ENCODE measurements around the gene ELAPOR2. TPM values are rescaled to one million over a fixed set of nuclear protein-coding genes. Genes with fewer than 3 reads are reported as not detected.

The ELAPOR2 gene
- total RNA-seq, 6 experiments from 2014 or later, result 0.70 to 3.2 (median 1.2) TPM

DNA sequence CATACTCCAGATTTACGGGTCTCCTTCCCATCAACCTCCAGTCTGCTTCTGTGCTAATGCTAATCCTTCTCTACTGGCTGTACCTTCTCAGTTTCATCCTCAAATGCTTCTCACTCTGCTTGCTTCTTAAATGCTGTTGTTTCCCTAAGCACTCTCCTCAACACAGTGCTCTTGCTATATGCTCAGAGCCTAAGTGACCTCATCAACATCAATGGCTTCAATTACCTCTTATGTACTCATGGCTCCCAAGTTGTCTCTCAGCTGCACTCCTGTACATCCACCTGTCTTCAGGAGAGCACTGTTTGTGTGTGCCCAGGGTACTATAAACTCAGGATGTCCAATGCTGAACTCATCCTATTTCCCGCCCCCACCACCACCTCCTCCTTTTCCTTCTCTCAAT, 22.5 kb downstream of the ELAPOR2 start:
- DNase-seq (no peak), ATAC-seq (no peak)
- no peaks in the 10 kb centered on the region for H3K9me3 ChIP-seq
- WGBS (ENCODE audit: insufficient coverage, low coverage, low lambda C conversion rate, missing lambda C conversion rate), result 46% methylated on average over 2 of the region's 2 CpGs
- H3K4me3 ChIP-seq, result no peak overlapping the region
- H3K4me1 ChIP-seq, result no peaks in the 10 kb centered on the region
- intact Hi-C loops (cut with DNase I), result no loop called here
- H3K36me3 ChIP-seq, result no peaks in the 10 kb centered on the region
- no peaks in the 10 kb centered on the region for H3K27me3 ChIP-seq
- H3K27ac ChIP-seq, result no peak overlapping the region
- no peak for TF ChIP-seq CTCF (IDR thresholded peaks at IDR 0.05)
- no peak for TF ChIP-seq POLR2A (IDR thresholded peaks at IDR 0.05)

- intact Hi-C loops (cut with DNase I), result no loop called here
- no peak for ATAC-seq
- no peaks in the 10 kb centered on the region for H3K27me3 ChIP-seq
- no peak for TF ChIP-seq POLR2A (IDR thresholded peaks at IDR 0.05)
- no peak for TF ChIP-seq CTCF (IDR thresholded peaks at IDR 0.05)
- H3K4me1 ChIP-seq, result no peaks in the 10 kb centered on the region
- H3K36me3 ChIP-seq, result no peaks in the 10 kb centered on the region
- no peak overlapping the region for H3K4me3 ChIP-seq
- H3K9me3 ChIP-seq, result no peaks in the 10 kb centered on the region
- 28% methylated on average over 4 of the region's 4 CpGs for WGBS (ENCODE audit: insufficient coverage, low coverage, low lambda C conversion rate, missing lambda C conversion rate)
- no peak for DNase-seq
- no peak overlapping the region for H3K27ac ChIP-seq
Measured at GRCh38 chr7:87032604-87033339, 26.7 kb downstream of the ELAPOR2 start.

DNA sequence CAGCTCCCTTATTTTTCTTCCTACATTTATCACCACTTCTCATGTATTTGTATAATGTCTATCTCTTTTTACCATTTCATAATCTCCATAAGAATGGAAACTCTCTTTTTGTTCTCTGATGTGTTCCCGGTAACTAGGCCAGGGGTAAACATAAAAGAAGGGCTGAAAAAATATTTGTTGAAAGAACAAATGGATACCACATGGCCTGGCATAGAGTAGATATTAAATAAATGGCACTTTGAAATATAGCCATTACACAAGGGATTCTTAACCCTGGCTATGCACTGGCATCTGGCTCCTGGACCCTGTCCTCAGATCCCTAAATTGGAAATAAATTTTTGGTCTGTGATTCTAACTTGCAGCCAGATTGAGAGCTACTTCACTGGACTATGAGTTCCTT, 30.4 kb downstream of the ELAPOR2 start:
- WGBS (ENCODE audit: insufficient coverage, low coverage, low lambda C conversion rate, missing lambda C conversion rate), result 74% methylated on average over 1 of the region's 1 CpG
- intact Hi-C loops (cut with DNase I), result no loop called here
- Histone ChIP-seq H3K27ac (no peak overlapping the region), H3K9me3 (no peaks in the 10 kb centered on the region), H3K36me3 (no peaks in the 10 kb centered on the region), H3K27me3 (no peaks in the 10 kb centered on the region), H3K4me1 (no peaks in the 10 kb centered on the region), H3K4me3 (no peak overlapping the region)
- no peak for TF ChIP-seq CTCF (IDR thresholded peaks at IDR 0.05)
- no peak for TF ChIP-seq POLR2A (IDR thresholded peaks at IDR 0.05)
- ATAC-seq (no peak), DNase-seq (no peak)

DNA sequence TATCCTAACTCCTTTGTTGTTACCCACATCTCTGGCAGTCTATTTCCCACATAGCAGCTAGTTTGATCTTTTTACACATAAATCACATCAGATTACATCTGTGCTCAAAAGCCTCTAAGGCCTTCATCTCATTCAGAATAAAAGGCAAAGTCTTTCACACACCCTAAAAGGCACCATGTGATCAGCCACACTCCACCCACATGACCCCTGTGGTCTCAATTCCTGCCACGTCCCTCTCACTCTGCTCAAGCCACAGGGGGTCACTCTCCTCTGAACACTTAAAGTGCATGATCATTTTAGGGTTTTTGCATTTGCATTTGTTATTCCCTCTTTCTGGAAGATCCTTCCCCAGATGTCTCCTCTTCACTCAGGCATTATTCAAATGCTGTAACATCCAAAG, 30.8 kb downstream of the ELAPOR2 start:
- intact Hi-C loops (cut with DNase I), result no loop called here
- DNase-seq (no peak), ATAC-seq (no peak)
- Histone ChIP-seq H3K36me3 (no peaks in the 10 kb centered on the region), H3K4me3 (no peak overlapping the region), H3K27ac (no peak overlapping the region), H3K9me3 (no peaks in the 10 kb centered on the region), H3K4me1 (no peaks in the 10 kb centered on the region), H3K27me3 (no peaks in the 10 kb centered on the region)
- WGBS (ENCODE audit: insufficient coverage, low coverage, low lambda C conversion rate, missing lambda C conversion rate), result 26% methylated on average over 1 of the region's 1 CpG
- no peak for TF ChIP-seq CTCF (IDR thresholded peaks at IDR 0.05)

GRCh38 chr7:87027900-87028299, 31.6 kb downstream of the ELAPOR2 start:
- H3K4me3 ChIP-seq, result no peak overlapping the region
- ATAC-seq (no peak), DNase-seq (no peak)

More at GRCh38 chr7:87027900-87028299, 31.6 kb downstream of the ELAPOR2 start:
- H3K27ac ChIP-seq, result no peak overlapping the region
- no peaks in the 10 kb centered on the region for H3K27me3 ChIP-seq
- H3K9me3 ChIP-seq, result no peaks in the 10 kb centered on the region
- H3K36me3 ChIP-seq, result no peaks in the 10 kb centered on the region
- intact Hi-C loops (cut with DNase I), result no loop called here
- TF ChIP-seq POLR2A (IDR thresholded peaks at IDR 0.05) (no peak), CTCF (IDR thresholded peaks at IDR 0.05) (no peak)
- no peaks in the 10 kb centered on the region for H3K4me1 ChIP-seq
